DOHH2 (cell line): ENCODE data around the gene RAB22A.

Experiments
- CTCF ChIP-seq: fragments of 200-600 bp; sonication (generic); IDR thresholded peaks from one replicate; pipeline ENCODE4 v1.5.1; 2014; ENCODE audit warnings: antibody characterized with exemption, mild to moderate bottlenecking, low read depth, low read length; ENCODE audit not compliant: poor library complexity, severe bottlenecking
- EZH2phosphoT487 ChIP-seq: fragments of 200-600 bp; sonication (generic); IDR thresholded peaks from 2 replicates; pipeline ENCODE4 v1.6.1; 2017; ENCODE audit warnings: borderline replicate concordance, mild to moderate bottlenecking, antibody characterized with exemption, low read length, moderate library complexity, mixed read lengths

GRCh38 chr20:58264271-58264670 is 45.2 kb upstream of the RAB22A start:
- no peak for TF ChIP-seq EZH2phosphoT487
- TF ChIP-seq CTCF = no peak
